ENCODE data around the gene MELK.

MELK gene

GRCh38 chr9:36676091-36676490, 103.4 kb downstream of the MELK start:
- no peak for DNase-seq (ENCODE audit: low spot score)

GRCh38 chr9:36676778-36677485, 104.2 kb downstream of the MELK start:
- DNase-seq (ENCODE audit: low spot score): no peak

- no peak for DNase-seq (ENCODE audit: low spot score)
Observed at GRCh38 chr9:36677611-36678010, 104.9 kb downstream of the MELK start.

- no peak for DNase-seq (ENCODE audit: low spot score)
Observed at GRCh38 chr9:36679710-36680109, 107.0 kb downstream of the MELK start.

GRCh38 chr9:36686471-36686870, 113.8 kb downstream of the MELK start:
- no peak for DNase-seq (ENCODE audit: low spot score)

- DNase-seq (ENCODE audit: low spot score): no peak
Observed at GRCh38 chr9:36690412-36691168, 117.9 kb downstream of the MELK start.

GRCh38 chr9:36691671-36692070, 119.0 kb downstream of the MELK start:
- DNase-seq (ENCODE audit: low spot score): no peak

- no peak for DNase-seq (ENCODE audit: low spot score)
Observed at GRCh38 chr9:36698984-36699383, 126.3 kb downstream of the MELK start.

- DNase-seq (ENCODE audit: low spot score): no peak
Observed at GRCh38 chr9:36704148-36704547, 131.5 kb downstream of the MELK start.

- DNase-seq (ENCODE audit: low spot score): no peak
Observed at GRCh38 chr9:36713515-36714490, 141.1 kb downstream of the MELK start.

GRCh38 chr9:36716496-36716895, 143.8 kb downstream of the MELK start:
- DNase-seq (ENCODE audit: low spot score): no peak

- no peak for DNase-seq (ENCODE audit: low spot score)
Observed at GRCh38 chr9:36717276-36717675, 144.6 kb downstream of the MELK start.

- no peak for DNase-seq (ENCODE audit: low spot score)
Observed at GRCh38 chr9:36718612-36719011, 145.9 kb downstream of the MELK start.

- DNase-seq (ENCODE audit: low spot score): no peak
Observed at GRCh38 chr9:36720043-36720442, 147.3 kb downstream of the MELK start.

GRCh38 chr9:36721846-36722588, 149.3 kb downstream of the MELK start:
- DNase-seq (ENCODE audit: low spot score): no peak

GRCh38 chr9:36725777-36726356, 153.2 kb downstream of the MELK start:
- no peak for DNase-seq (ENCODE audit: low spot score)
